ENCODE results near the gene STX16.

The STX16 gene

GRCh38 chr20:58709013-58709702 is 58.1 kb downstream of the STX16 start:
- H3K9ac ChIP-seq (ENCODE audit: low read length): no peak overlapping the region
- H3K4me1 ChIP-seq (ENCODE audit: control insufficient read depth, insufficient read depth, low read length): no peaks in the 10 kb centered on the region
- H3K27ac ChIP-seq (ENCODE audit: low read depth, low read length): no peak overlapping the region
- H3K27me3 ChIP-seq (ENCODE audit: control insufficient read depth, insufficient read depth, low read length): no peaks in the 10 kb centered on the region
- no peak overlapping the region for H3K4me3 ChIP-seq (ENCODE audit: low read depth, low read length)
- no peaks in the 10 kb centered on the region for H3K9me3 ChIP-seq (ENCODE audit: control insufficient read depth, insufficient read depth, low read depth, low read length)
- peaks cover 5% of the 10 kb centered on the region for H3K36me3 ChIP-seq (ENCODE audit: control insufficient read depth, insufficient read depth, low read length)

GRCh38 chr20:58709703-58710039 is 58.6 kb downstream of the STX16 start:
- no peaks in the 10 kb centered on the region for H3K27me3 ChIP-seq (ENCODE audit: control insufficient read depth, insufficient read depth, low read length)
- H3K4me3 ChIP-seq (ENCODE audit: low read depth, low read length): no peak overlapping the region
- H3K9me3 ChIP-seq (ENCODE audit: control insufficient read depth, insufficient read depth, low read depth, low read length): no peaks in the 10 kb centered on the region
- no peaks in the 10 kb centered on the region for H3K4me1 ChIP-seq (ENCODE audit: control insufficient read depth, insufficient read depth, low read length)
- no peak overlapping the region for H3K9ac ChIP-seq (ENCODE audit: low read length)
- no peak overlapping the region for H3K27ac ChIP-seq (ENCODE audit: low read depth, low read length)
- 0 out of 2 replicates have a peak, but pooled peaks cover under 1% of the 10 kb centered on the region for H3K36me3 ChIP-seq (ENCODE audit: control insufficient read depth, insufficient read depth, low read length)

- Histone ChIP-seq H3K9ac (ENCODE audit: low read length) (no peak overlapping the region), H3K4me3 (ENCODE audit: low read depth, low read length) (no peak overlapping the region), H3K36me3 (ENCODE audit: control insufficient read depth, insufficient read depth, low read length) (no peaks in the 10 kb centered on the region), H3K9me3 (ENCODE audit: control insufficient read depth, insufficient read depth, low read depth, low read length) (no peaks in the 10 kb centered on the region), H3K4me1 (ENCODE audit: control insufficient read depth, insufficient read depth, low read length) (no peaks in the 10 kb centered on the region), H3K27me3 (ENCODE audit: control insufficient read depth, insufficient read depth, low read length) (no peaks in the 10 kb centered on the region), H3K27ac (ENCODE audit: low read depth, low read length) (no peak overlapping the region)
Observed at GRCh38 chr20:58710481-58711265, 59.6 kb downstream of the STX16 start.

GRCh38 chr20:58711266-58712051 is 60.4 kb downstream of the STX16 start:
- no peaks in the 10 kb centered on the region for H3K9me3 ChIP-seq (ENCODE audit: control insufficient read depth, insufficient read depth, low read depth, low read length)
- no peaks in the 10 kb centered on the region for H3K36me3 ChIP-seq (ENCODE audit: control insufficient read depth, insufficient read depth, low read length)

GRCh38 chr20:58712151-58712791 is 61.2 kb downstream of the STX16 start:
- no peaks in the 10 kb centered on the region for H3K36me3 ChIP-seq (ENCODE audit: control insufficient read depth, insufficient read depth, low read length)
- no peaks in the 10 kb centered on the region for H3K9me3 ChIP-seq (ENCODE audit: control insufficient read depth, insufficient read depth, low read depth, low read length)
- H3K27ac ChIP-seq (ENCODE audit: low read depth, low read length): no peak overlapping the region
- no peak overlapping the region for H3K4me3 ChIP-seq (ENCODE audit: low read depth, low read length)
- no peaks in the 10 kb centered on the region for H3K4me1 ChIP-seq (ENCODE audit: control insufficient read depth, insufficient read depth, low read length)
- no peaks in the 10 kb centered on the region for H3K27me3 ChIP-seq (ENCODE audit: control insufficient read depth, insufficient read depth, low read length)
- no peak overlapping the region for H3K9ac ChIP-seq (ENCODE audit: low read length)

More at GRCh38 chr20:58711266-58712051, 60.4 kb downstream of the STX16 start:
- no peak overlapping the region for H3K27ac ChIP-seq (ENCODE audit: low read depth, low read length)
- no peaks in the 10 kb centered on the region for H3K27me3 ChIP-seq (ENCODE audit: control insufficient read depth, insufficient read depth, low read length)
- H3K4me1 ChIP-seq (ENCODE audit: control insufficient read depth, insufficient read depth, low read length): no peaks in the 10 kb centered on the region
- H3K9ac ChIP-seq (ENCODE audit: low read length): no peak overlapping the region
- no peak overlapping the region for H3K4me3 ChIP-seq (ENCODE audit: low read depth, low read length)

- Histone ChIP-seq H3K9me3 (ENCODE audit: control insufficient read depth, insufficient read depth, low read depth, low read length) (no peaks in the 10 kb centered on the region), H3K36me3 (ENCODE audit: control insufficient read depth, insufficient read depth, low read length) (no peaks in the 10 kb centered on the region), H3K4me1 (ENCODE audit: control insufficient read depth, insufficient read depth, low read length) (no peaks in the 10 kb centered on the region)
Observed at GRCh38 chr20:58712806-58713731, 62.0 kb downstream of the STX16 start.

GRCh38 chr20:58713801-58714339 is 62.8 kb downstream of the STX16 start:
- no peaks in the 10 kb centered on the region for H3K36me3 ChIP-seq (ENCODE audit: control insufficient read depth, insufficient read depth, low read length)
- no peaks in the 10 kb centered on the region for H3K27me3 ChIP-seq (ENCODE audit: control insufficient read depth, insufficient read depth, low read length)
- H3K9me3 ChIP-seq (ENCODE audit: control insufficient read depth, insufficient read depth, low read depth, low read length): no peaks in the 10 kb centered on the region
- H3K4me3 ChIP-seq (ENCODE audit: low read depth, low read length): no peak overlapping the region
- H3K9ac ChIP-seq (ENCODE audit: low read length): no peak overlapping the region
- H3K4me1 ChIP-seq (ENCODE audit: control insufficient read depth, insufficient read depth, low read length): no peaks in the 10 kb centered on the region
- H3K27ac ChIP-seq (ENCODE audit: low read depth, low read length): no peak overlapping the region

More at GRCh38 chr20:58712806-58713731, 62.0 kb downstream of the STX16 start:
- Histone ChIP-seq H3K9ac (ENCODE audit: low read length) (no peak overlapping the region), H3K4me3 (ENCODE audit: low read depth, low read length) (no peak overlapping the region), H3K27me3 (ENCODE audit: control insufficient read depth, insufficient read depth, low read length) (no peaks in the 10 kb centered on the region), H3K27ac (ENCODE audit: low read depth, low read length) (no peak overlapping the region)

- no peak overlapping the region for H3K27ac ChIP-seq (ENCODE audit: low read depth, low read length)
- H3K4me3 ChIP-seq (ENCODE audit: low read depth, low read length): no peak overlapping the region
- H3K9me3 ChIP-seq (ENCODE audit: control insufficient read depth, insufficient read depth, low read depth, low read length): no peaks in the 10 kb centered on the region
- H3K27me3 ChIP-seq (ENCODE audit: control insufficient read depth, insufficient read depth, low read length): no peaks in the 10 kb centered on the region
- H3K9ac ChIP-seq (ENCODE audit: low read length): no peak overlapping the region
- no peaks in the 10 kb centered on the region for H3K4me1 ChIP-seq (ENCODE audit: control insufficient read depth, insufficient read depth, low read length)
- H3K36me3 ChIP-seq (ENCODE audit: control insufficient read depth, insufficient read depth, low read length): no peaks in the 10 kb centered on the region
Observed at GRCh38 chr20:58714340-58714922, 63.3 kb downstream of the STX16 start.

- Histone ChIP-seq H3K27ac (ENCODE audit: low read depth, low read length) (no peak overlapping the region), H3K4me3 (ENCODE audit: low read depth, low read length) (no peak overlapping the region), H3K4me1 (ENCODE audit: control insufficient read depth, insufficient read depth, low read length) (no peaks in the 10 kb centered on the region), H3K27me3 (ENCODE audit: control insufficient read depth, insufficient read depth, low read length) (no peaks in the 10 kb centered on the region), H3K36me3 (ENCODE audit: control insufficient read depth, insufficient read depth, low read length) (no peaks in the 10 kb centered on the region), H3K9me3 (ENCODE audit: control insufficient read depth, insufficient read depth, low read depth, low read length) (no peaks in the 10 kb centered on the region), H3K9ac (ENCODE audit: low read length) (no peak overlapping the region)
Observed at GRCh38 chr20:58714923-58715351, 63.9 kb downstream of the STX16 start.

All from HUES6 (cell line).